Measurements from ENCODE around the gene SGCD. TPM values are rescaled to one million over a fixed set of nuclear protein-coding genes. Genes with fewer than 3 reads are reported as not detected.

The SGCD gene
- total and polyA plus RNA-seq, 2 of the 4 experiments (the other 2 are of a cell fraction), result 5.8 to 10.6 TPM

DNA sequence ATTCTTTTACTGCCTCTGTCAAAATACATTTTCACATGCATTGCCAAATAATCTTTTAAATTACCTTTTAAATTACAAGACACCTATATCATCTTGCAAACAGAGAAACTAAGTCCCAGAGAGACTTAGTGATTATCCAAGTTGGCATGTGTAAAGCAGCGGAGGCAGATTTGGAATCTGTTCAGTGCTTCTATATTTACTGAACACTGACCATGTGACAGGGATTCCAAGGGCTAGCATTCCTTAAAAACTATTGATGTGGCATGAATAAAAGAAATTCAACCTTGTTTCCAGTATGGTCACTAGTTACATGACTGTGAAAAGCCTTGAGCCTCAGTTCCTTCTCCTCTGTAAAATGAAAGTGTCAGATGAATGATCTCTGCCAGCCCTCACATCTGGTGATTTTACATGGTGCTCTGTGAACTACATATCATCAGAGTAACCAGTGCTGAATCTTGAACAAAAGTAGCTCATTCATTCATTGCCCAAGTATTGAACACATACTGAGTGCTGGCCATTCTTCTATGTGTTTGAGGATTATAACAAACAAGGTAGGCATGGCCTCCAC lies 451.3 kb downstream of the SGCD start:
- peaks cover 2% of the 10 kb centered on the region; the same call in 1 of the 2 replicates for H3K9me3 ChIP-seq (ENCODE audit: control insufficient read depth, insufficient read depth, low read length)
- in situ Hi-C loops (cut with MboI; ENCODE audit: low sequenced_read_pairs), result no loop called here
- CTCF ChIA-PET, result interaction anchor here (1.1 kb wide), 1 partner anchor 8 kb away, joined by 4 read pairs; no protein-coding TSS in a partner anchor

More for the DNA sequence above, 451.3 kb downstream of the SGCD start:
- Histone ChIP-seq H3K4ac (ENCODE audit: low read depth, low read length) (no peak overlapping the region), H3K27ac (ENCODE audit: insufficient read depth, low read length) (no peak overlapping the region), H2BK15ac (ENCODE audit: low read depth, low read length) (no peak overlapping the region), H3K79me1 (ENCODE audit: low read depth in 1 of 2, low read length in 2 of 2) (no peaks in the 10 kb centered on the region), H3K4me1 (ENCODE audit: control insufficient read depth, insufficient read depth, low read length) (peaks cover 2% of the 10 kb centered on the region; the same call in 1 of the 2 replicates), H3K4me3 (ENCODE audit: insufficient read depth, low read depth, low read length) (no peak overlapping the region), H2BK120ac (ENCODE audit: low read depth, low read length) (no peak overlapping the region), H2AK5ac (ENCODE audit: low read depth, low read length) (no peak overlapping the region), H3K9me1 (ENCODE audit: insufficient read depth, low read length) (no peaks in the 10 kb centered on the region), H4K5ac (ENCODE audit: low read depth, low read length) (no peak overlapping the region), H3K18ac (ENCODE audit: low read depth, low read length) (no peak overlapping the region), H3K4me2 (ENCODE audit: low read depth, low read length) (no peak overlapping the region), H2BK20ac (ENCODE audit: low read depth, low read length) (no peak overlapping the region), H4K20me1 (ENCODE audit: insufficient read depth, low read length) (no peaks in the 10 kb centered on the region), H3K14ac (replicated peaks; ENCODE audit: low read depth, low read length) (no peak overlapping the region), H2AFZ (replicated peaks; ENCODE audit: low read length, poor library complexity) (no peak overlapping the region), H4K8ac (ENCODE audit: low read depth in 2 of 2, low read length in 2 of 2) (no peak overlapping the region), H4K91ac (ENCODE audit: insufficient read depth, low read depth, low read length) (no peak overlapping the region), H2AK9ac (replicated peaks; ENCODE audit: low read depth, low read length, poor library complexity) (no peak overlapping the region), H3K36me3 (ENCODE audit: control insufficient read depth, insufficient read depth, low read length) (no peaks in the 10 kb centered on the region), H2BK5ac (ENCODE audit: low read depth, low read length, poor library complexity, severe bottlenecking) (no peak overlapping the region), H3K9ac (ENCODE audit: low read depth, low read length) (no peak overlapping the region), H3K56ac (ENCODE audit: extremely low read depth, insufficient read depth, low read length) (no peak overlapping the region), H3K23ac (ENCODE audit: low read depth, low read length) (no peak overlapping the region), H3K27me3 (ENCODE audit: control insufficient read depth, insufficient read depth, low read length) (no peaks in the 10 kb centered on the region)
- POLR2A ChIA-PET (ENCODE audit: unreplicated experiment), result no interaction called here
- BruUV-seq (replicated peaks), result no TSS peak
- dilution Hi-C loops (cut with HindIII; ENCODE audit: low sequenced_read_pairs, unreplicated experiment), result no loop called here
- WGBS, 2 experiments (ENCODE audit: extremely low coverage in 2 of 2, insufficient read length in 1 of 2), result no CpG with 5 or more reads among the region's 1 CpG
- ATAC-seq (ENCODE audit: low read depth), result no peak
- DNase-seq, result no peak
- intact Hi-C loops (cut with micrococcal nuclease), result no loop called here
- TF ChIP-seq BHLHE40 (IDR thresholded peaks at IDR 0.05; ENCODE audit: low read depth, low read length) (no peak), MAFK (IDR thresholded peaks at IDR 0.05; ENCODE audit: low read depth, low read length) (no peak), CEBPB (IDR thresholded peaks at IDR 0.05; ENCODE audit: low read depth, low read length) (no peak), RCOR1 (IDR thresholded peaks at IDR 0.05; ENCODE audit: insufficient replicate concordance, low read length) (no peak), SMC3 (IDR thresholded peaks at IDR 0.05; ENCODE audit: low read depth, low read length) (no peak), FOS (IDR thresholded peaks at IDR 0.05; ENCODE audit: low read depth, low read length) (no peak), CHD1 (IDR thresholded peaks at IDR 0.05; ENCODE audit: low read depth, low read length) (no peak), MAZ (IDR thresholded peaks at IDR 0.05; ENCODE audit: borderline replicate concordance, low read depth, low read length) (no peak), MXI1 (IDR thresholded peaks at IDR 0.05; ENCODE audit: borderline replicate concordance, low read depth, low read length) (no peak), NFE2L2 (IDR thresholded peaks at IDR 0.05; ENCODE audit: low read depth, low read length) (no peak), RFX5 (IDR thresholded peaks at IDR 0.05; ENCODE audit: low read depth, low read length) (no peak), POLR2A (IDR thresholded peaks at IDR 0.05; ENCODE audit: low read depth, low read length) (no peak), RAD21 (IDR thresholded peaks at IDR 0.05; ENCODE audit: low read length) (no peak)
- TF ChIP-seq, protein P1, sequence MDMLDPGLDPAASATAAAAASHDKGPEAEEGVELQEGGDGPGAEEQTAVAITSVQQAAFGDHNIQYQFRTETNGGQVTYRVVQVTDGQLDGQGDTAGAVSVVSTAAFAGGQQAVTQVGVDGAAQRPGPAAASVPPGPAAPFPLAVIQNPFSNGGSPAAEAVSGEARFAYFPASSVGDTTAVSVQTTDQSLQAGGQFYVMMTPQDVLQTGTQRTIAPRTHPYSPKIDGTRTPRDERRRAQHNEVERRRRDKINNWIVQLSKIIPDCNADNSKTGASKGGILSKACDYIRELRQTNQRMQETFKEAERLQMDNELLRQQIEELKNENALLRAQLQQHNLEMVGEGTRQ (IDR thresholded peaks at IDR 0.05; ENCODE audit: low read depth, low read length), result no peak
- TF ChIP-seq, protein P2, sequence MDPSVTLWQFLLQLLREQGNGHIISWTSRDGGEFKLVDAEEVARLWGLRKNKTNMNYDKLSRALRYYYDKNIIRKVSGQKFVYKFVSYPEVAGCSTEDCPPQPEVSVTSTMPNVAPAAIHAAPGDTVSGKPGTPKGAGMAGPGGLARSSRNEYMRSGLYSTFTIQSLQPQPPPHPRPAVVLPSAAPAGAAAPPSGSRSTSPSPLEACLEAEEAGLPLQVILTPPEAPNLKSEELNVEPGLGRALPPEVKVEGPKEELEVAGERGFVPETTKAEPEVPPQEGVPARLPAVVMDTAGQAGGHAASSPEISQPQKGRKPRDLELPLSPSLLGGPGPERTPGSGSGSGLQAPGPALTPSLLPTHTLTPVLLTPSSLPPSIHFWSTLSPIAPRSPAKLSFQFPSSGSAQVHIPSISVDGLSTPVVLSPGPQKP (IDR thresholded peaks at IDR 0.05; ENCODE audit: borderline replicate concordance, low read depth, low read length), result no peak
- TF ChIP-seq, protein P3, sequence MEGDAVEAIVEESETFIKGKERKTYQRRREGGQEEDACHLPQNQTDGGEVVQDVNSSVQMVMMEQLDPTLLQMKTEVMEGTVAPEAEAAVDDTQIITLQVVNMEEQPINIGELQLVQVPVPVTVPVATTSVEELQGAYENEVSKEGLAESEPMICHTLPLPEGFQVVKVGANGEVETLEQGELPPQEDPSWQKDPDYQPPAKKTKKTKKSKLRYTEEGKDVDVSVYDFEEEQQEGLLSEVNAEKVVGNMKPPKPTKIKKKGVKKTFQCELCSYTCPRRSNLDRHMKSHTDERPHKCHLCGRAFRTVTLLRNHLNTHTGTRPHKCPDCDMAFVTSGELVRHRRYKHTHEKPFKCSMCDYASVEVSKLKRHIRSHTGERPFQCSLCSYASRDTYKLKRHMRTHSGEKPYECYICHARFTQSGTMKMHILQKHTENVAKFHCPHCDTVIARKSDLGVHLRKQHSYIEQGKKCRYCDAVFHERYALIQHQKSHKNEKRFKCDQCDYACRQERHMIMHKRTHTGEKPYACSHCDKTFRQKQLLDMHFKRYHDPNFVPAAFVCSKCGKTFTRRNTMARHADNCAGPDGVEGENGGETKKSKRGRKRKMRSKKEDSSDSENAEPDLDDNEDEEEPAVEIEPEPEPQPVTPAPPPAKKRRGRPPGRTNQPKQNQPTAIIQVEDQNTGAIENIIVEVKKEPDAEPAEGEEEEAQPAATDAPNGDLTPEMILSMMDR (conservative IDR thresholded peaks at IDR 0.05; ENCODE audit: low read depth, low read length), result no peak

Measured in IMR-90 (cell line).